HG02798 (cell line): ENCODE measurements around the gene SDSL.

Source experiments
- ATAC-seq: cut with Tn5 transposase; IDR thresholded peaks from one replicate; pipeline ENCODE4 v1.9.1; 2021; ENCODE audit warnings: mild to moderate bottlenecking; ENCODE audit not compliant: unreplicated experiment, poor library complexity

Gene SDSL

DNA sequence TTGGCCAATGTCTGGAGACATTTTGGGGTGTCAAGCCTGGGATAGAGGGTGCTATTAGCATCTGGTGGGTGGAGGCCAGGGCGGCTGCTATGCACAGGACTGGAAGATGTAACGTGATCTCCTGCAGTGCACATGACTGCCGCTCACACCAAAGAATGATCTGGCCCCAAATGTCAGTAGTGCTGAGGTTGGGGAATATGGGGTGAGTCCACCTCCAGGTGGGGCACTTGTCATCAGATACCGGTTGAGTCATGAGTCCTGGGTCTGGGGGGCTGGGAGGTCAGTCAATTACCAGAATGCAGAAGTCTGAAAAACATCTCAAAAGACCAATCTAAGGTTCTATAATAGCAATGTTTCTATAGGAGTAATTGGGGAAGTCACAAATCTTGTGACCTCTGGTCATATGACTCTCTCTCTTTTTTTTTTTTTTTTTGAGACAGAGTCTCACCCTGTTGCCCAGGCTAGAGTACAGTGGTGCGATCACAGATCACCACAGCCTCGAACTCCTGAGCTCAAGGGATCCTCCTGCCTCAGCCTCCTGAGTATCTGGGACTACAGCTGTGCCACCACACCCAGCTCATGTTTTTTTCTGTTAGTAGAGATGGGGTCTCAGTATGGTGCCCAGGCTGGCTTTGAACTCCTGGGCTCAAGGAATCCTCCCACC lies 6.0 kb upstream of the SDSL start:
- ATAC-seq = no peak

DNA sequence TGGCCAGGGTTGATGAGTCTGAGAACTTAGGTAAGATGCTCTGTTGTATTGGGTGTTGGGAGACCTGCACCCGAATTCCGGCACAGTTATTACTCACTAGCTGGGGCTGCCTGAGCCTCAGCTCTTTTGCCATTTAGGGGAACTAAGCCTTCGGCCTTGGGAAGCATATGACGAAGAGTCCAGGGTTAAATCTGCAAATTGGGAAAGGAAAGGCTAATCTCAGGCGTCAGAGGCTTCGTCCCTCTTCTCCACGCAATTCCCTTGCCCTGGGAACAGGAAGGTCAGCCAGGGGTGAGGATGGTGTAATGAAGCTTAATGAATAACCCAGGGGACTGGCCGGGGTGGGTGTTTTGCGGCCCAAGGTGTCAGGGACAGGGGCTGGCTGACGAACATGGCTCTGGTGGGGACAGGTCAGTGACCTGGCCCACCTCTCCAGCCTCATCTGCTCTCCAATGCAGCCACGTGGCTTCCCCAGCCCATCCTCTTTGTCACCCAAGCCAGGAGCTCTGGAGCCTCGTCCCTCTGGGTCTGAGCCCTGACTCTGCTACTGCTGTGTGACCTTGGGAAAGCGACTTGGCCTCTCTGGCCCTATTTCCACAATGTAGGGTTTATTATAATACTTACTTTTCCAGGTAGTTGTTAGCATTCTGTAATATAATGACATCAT lies 3.8 kb upstream of the SDSL start:
- no peak for ATAC-seq

- no peak for ATAC-seq
Observed at GRCh38 chr12:113420996-113421595, 1.1 kb upstream of the SDSL start.

DNA sequence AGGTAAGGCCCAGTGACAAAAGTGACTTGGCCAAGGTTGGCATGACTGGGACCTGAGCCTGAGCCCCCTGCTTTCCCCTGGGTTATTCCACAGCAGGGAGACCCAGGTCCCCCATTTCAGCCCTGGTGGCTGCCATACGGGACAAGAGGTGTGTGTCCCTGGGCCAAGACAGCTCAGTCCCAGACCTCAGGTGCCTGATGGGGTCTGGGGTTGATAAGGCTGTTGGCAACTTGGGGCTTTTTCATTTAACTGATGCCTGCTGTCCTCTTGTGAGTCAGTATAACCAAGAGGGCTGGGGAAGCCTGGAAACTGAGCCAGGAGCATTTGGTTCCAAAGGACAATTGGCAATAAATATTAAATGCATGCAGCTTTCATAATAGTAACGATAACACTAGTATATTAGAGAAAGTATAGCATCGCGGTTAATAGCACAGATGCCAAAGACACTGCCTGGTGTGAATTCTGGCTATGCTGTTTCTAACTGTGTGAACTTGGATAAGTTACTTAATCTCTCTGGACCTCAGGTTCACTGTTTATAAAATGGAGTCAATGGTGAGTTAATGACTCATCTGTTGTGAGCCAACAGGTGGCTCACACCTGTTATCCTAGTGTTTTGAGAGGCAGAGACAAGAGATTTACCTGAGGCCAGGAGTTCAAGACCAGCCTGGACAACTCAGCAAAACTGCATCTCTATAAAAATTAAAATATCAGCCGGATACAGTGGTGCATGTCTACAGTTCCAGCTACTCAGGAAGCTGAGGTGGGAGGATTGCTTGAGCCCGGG lies 898 bp downstream of the SDSL start:
- no peak for ATAC-seq

GRCh38 chr12:113424456-113424855 lies 2.3 kb downstream of the SDSL start:
- no peak for ATAC-seq

- ATAC-seq = no peak
Observed at GRCh38 chr12:113424915-113425823, 3.0 kb downstream of the SDSL start.

GRCh38 chr12:113425960-113426453 lies 3.8 kb downstream of the SDSL start:
- no peak for ATAC-seq

DNA sequence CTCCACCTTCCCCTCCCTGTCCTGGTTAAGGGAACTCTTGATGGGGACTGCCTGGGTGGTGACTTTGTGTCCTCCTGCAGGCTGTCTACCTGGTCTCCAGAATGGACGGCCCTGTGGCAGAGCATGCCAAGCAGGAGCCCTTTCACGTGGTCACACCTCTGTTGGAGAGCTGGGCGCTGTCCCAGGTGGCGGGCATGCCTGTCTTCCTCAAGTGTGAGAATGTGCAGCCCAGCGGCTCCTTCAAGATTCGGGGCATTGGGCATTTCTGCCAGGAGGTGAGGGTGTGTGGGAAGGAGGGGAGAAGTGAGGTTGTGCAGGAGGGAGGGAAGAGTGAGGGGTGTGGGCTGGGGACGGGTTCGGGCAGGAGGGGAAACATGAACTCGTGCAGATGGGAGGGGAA lies 5.7 kb downstream of the SDSL start:
- ATAC-seq = no peak

DNA sequence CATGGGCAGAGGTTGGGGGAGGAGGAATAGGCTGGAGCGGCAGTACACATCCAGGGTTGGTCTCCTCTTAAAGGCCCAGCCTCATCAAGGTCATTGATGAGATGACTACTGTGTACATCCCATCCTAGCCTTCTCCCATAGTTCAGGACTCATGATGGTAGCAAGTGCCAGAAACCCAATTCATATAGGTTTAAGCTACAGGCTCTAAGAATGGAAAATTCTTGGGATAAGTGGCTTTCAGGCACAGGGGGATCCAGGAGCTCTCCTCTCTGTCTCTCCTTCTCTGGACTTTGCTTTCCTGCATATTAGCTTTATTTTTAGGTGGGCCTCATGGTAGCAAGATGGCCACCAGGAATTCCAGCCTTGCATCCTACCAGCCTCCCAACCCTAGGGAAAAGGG lies 6.3 kb downstream of the SDSL start:
- no peak for ATAC-seq

DNA sequence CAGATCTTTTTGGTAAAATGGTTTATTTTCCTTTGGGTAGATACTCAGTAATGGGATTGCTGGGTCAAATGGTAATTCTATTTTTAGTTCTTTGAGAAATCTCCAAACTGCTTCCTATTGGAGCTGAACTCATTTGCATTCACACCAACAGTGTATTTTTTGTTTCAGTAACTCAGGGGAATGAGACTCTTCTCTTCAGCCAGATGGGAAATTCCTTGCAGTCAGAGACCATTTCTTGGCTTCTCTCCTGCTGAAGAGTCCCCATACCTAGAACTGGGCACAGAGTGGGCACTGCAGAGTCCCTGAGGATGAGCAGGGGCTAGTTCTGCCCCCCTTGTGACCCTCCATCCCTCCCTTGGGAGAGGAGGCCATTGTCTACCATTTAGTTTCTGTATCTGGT lies 10.8 kb downstream of the SDSL start:
- ATAC-seq = no peak

- no peak for ATAC-seq
Observed at GRCh38 chr12:113435367-113435766, 13.2 kb downstream of the SDSL start.

- no peak for ATAC-seq
Observed at GRCh38 chr12:113436586-113436985, 14.4 kb downstream of the SDSL start.

GRCh38 chr12:113436993-113437728 lies 15.0 kb downstream of the SDSL start:
- ATAC-seq = no peak

DNA sequence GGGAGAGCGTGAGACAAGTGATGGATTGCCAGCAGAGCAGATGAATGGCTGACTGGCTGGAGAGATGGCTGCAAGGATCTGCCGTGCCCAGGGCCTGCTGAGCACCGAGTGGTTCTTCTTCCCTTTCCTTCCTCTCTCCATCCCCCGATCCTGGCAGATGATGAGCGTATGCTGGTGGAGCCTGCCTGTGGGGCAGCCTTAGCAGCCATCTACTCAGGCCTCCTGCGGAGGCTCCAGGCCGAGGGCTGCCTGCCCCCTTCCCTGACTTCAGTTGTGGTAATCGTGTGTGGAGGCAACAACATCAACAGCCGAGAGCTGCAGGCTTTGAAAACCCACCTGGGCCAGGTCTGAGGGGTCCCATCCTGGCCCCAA lies 15.5 kb downstream of the SDSL start:
- no peak for ATAC-seq

DNA sequence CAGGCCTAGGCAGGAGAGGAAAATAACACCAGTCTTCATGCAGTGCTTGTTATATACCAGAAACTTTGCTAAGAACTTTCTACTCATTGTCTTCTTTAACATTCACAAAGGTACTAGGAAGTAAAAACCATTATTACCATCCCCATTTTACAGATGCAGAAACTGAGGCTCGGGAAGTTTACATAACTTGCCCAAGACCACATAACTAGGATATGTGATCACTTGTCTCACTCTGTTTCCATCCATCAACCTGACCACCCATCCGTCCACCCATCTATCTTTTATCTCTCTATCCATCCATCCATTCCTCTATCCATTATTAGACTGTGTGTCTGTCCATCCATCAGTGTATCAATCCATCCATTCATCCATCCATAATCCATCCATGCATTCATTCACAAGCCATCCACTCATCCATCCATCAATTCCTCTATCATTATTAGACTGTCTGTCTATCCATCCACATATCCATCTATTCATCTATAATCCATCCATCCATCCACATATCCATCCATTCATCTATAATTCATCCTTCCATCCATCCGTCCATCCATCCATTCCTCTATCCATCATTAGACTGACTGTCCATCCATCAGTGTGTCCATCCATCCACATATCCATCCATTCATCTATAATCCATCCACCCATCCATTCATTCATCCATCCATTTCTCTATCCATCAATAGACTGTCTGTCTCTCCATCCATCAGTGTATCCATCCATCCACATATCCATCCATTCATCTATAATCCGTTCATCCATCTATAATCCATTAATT lies 16.5 kb downstream of the SDSL start:
- no peak for ATAC-seq

DNA sequence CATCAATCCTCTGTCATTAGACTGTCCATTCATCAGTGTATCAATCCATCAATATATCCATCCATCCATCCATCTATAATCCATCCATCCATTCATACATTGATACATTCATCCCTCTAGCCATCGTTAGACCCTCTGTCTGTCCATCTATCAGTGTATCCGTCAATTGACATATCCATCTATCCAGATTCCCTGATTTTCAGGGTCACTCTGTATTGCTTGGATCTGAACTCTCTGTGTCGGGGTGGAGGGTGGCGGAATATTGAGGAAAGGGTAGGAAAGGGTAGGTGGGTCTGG lies 17.1 kb downstream of the SDSL start:
- ATAC-seq = no peak

DNA sequence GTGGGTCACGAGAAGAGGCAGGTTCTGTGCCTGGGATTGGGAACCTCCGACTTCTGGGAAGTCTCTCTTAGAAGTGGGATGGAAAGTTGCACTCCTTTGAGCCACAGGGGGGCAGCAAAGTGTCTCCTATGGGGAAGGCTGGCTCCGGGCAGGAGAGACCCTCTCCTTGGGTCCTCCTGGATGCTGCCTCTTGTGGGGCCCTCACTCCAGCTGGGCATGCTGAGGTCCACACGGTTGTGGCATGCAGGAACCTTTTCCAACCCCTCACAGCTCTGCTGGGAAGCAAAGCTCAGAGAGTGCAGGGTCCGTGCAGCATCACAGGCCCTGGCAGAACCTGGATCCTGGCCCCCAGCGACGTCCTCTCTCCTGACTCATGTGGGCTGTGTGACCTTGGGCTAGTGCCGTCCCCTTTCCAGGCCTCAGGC lies 17.4 kb downstream of the SDSL start:
- ATAC-seq = no peak

DNA sequence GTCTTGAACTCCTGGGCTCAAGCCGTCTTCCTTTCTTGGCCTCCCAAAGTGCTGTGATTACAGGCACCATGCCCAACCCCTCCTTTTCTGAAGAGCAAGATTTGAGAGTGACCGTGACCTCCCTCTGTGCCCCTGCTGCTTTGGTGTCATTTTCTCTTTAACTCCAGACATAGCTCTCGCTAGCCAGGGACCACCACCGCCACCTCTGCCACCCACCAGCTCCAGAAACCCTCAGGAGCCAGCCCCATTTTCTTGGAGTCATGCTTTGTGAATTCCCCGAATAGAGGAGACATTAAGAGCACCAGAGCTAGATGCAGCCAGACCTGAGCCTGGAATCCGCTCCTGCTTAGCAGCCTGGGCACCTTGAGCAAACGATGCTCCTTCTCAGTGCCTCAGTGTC lies 18.2 kb downstream of the SDSL start:
- ATAC-seq = no peak
